ENCODE results near the gene LRMDA.
A peak's percentile ranks its signal among the peaks of the same experiment; 100 is the strongest.

LRMDA gene

GRCh38 chr10:76310588-76311080 lies 879.2 kb downstream of the LRMDA start:
- no peak for TF ChIP-seq CTCF (IDR thresholded peaks at IDR 0.05; ENCODE audit: borderline replicate concordance, insufficient read depth, low read depth, low read length)

GRCh38 chr10:76311752-76312636 lies 880.6 kb downstream of the LRMDA start:
- no peak overlapping the region for H3K4me3 ChIP-seq (ENCODE audit: low read depth, low read length)
- peak; percentile 57 for TF ChIP-seq CTCF (IDR thresholded peaks at IDR 0.05; ENCODE audit: borderline replicate concordance, insufficient read depth, low read depth, low read length)

More at GRCh38 chr10:76310588-76311080, 879.2 kb downstream of the LRMDA start:
- H3K4me3 ChIP-seq (ENCODE audit: low read depth, low read length): no peak overlapping the region

GRCh38 chr10:76315240-76315639 lies 883.8 kb downstream of the LRMDA start:
- H3K4me3 ChIP-seq (ENCODE audit: low read depth, low read length): no peak overlapping the region
- 0 out of 2 replicates have a peak, but pooled peaks have one; percentile 19 for TF ChIP-seq CTCF (IDR thresholded peaks at IDR 0.05; ENCODE audit: borderline replicate concordance, insufficient read depth, low read depth, low read length)

GRCh38 chr10:76316234-76316633 lies 884.8 kb downstream of the LRMDA start:
- TF ChIP-seq CTCF (IDR thresholded peaks at IDR 0.05; ENCODE audit: borderline replicate concordance, insufficient read depth, low read depth, low read length): no peak
- no peak overlapping the region for H3K4me3 ChIP-seq (ENCODE audit: low read depth, low read length)

GRCh38 chr10:76317078-76317477 lies 885.7 kb downstream of the LRMDA start:
- no peak for TF ChIP-seq CTCF (IDR thresholded peaks at IDR 0.05; ENCODE audit: borderline replicate concordance, insufficient read depth, low read depth, low read length)
- no peak overlapping the region for H3K4me3 ChIP-seq (ENCODE audit: low read depth, low read length)

GRCh38 chr10:76318211-76318610 lies 886.8 kb downstream of the LRMDA start:
- TF ChIP-seq CTCF (IDR thresholded peaks at IDR 0.05; ENCODE audit: borderline replicate concordance, insufficient read depth, low read depth, low read length): no peak
- H3K4me3 ChIP-seq (ENCODE audit: low read depth, low read length): no peak overlapping the region

- TF ChIP-seq CTCF (IDR thresholded peaks at IDR 0.05; ENCODE audit: borderline replicate concordance, insufficient read depth, low read depth, low read length): no peak
- H3K4me3 ChIP-seq (ENCODE audit: low read depth, low read length): no peak overlapping the region
These were observed 888.2 kb downstream of the LRMDA start for GRCh38 chr10:76319661-76320060.
